Right renal pelvis (tissue), 4 donors: ENCODE measurements around the gene LMAN1. TPM values are rescaled to one million over a fixed set of nuclear protein-coding genes. Genes with fewer than 3 reads are reported as not detected.

ENCODE experiments used
- DNase-seq, 4 donors: peaks; one replicate each; pipeline ENCODE4 v3.0.0-alpha.2; 2013; ENCODE audit warnings: low read depth in 4 of 4, low spot score in 3 of 4, missing footprints in 1 of 4
- polyA plus RNA-seq, 4 donors: library from polyadenylated mRNA; unstranded; fragments of 120-200 nt; gene quantifications; one replicate each; pipeline ENCODE4 v1.2.1, GENCODE V29; 2013; ENCODE audit not compliant: insufficient read length in 4 of 4

LMAN1 gene
- polyA plus RNA-seq, 4 donors, result 113 to 133 (median 128) TPM

- peak; percentile 47 to 60 (median 60) for DNase-seq
These were observed 50.7 kb downstream of the LMAN1 start for GRCh38 chr18:59308248-59308937.

DNA sequence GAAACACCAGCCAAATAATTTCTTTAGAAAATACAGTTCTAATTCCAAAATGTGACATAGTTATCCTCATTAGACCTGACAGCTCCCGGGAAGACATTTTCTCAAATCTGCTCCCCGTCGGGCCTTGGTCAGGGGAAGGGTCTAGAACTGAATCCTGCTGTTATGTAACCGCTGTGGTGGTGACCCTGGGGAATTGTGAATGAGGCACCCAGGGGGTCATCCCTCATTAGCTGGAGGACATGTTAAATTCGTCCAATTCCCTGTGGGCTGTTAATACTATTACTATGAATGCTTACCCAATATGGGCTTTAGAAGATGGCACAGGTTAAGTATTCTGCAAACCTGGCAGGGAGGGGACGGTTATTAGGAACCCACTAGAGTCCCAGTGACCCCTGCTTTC is 52.4 kb downstream of the LMAN1 start:
- DNase-seq, result no peak

DNA sequence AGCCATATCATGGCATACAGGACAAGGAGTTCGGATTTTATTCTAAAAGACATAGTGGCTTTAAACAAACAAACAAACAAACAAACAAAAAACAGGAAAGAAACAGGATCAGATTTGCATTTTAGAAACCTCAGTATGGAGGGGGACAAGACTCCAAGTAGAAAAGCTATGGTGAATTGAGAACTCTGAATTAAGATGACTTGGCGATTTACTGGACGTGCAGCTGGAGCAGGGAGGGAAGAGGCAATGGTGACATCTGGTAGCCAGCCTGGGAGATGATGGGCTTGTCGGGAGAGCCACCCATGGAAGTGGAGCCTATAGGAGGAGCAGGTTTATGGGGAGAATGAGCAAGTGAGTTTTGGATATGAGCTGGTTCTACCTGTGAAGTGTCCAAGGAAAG is 53.8 kb downstream of the LMAN1 start:
- DNase-seq, result no peak

- DNase-seq, result no peak
These were observed 55.3 kb downstream of the LMAN1 start for GRCh38 chr18:59303656-59304195.

GRCh38 chr18:59303006-59303405 is 56.1 kb downstream of the LMAN1 start:
- DNase-seq, result no peak

DNA sequence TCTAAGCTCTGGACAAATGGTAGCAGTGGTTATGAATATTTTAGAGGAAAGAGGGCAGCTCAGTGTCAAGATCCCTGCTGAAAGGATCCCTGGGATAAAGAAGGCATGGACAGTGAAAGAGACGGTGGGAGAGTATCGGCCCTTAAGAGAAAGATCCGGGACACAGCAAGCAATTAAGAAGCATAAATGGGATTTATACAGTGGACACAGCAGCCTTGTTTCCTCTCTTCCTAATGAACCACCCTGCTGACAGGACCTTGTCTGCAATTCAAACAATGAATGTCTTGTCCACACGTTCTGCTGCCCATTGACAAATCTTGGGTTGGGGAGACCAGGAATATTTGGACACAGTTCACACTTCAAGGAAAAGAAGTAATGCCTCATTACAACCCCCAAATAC is 57.1 kb downstream of the LMAN1 start:
- no peak for DNase-seq

GRCh38 chr18:59300676-59301285 is 58.3 kb downstream of the LMAN1 start:
- DNase-seq, result no peak

DNA sequence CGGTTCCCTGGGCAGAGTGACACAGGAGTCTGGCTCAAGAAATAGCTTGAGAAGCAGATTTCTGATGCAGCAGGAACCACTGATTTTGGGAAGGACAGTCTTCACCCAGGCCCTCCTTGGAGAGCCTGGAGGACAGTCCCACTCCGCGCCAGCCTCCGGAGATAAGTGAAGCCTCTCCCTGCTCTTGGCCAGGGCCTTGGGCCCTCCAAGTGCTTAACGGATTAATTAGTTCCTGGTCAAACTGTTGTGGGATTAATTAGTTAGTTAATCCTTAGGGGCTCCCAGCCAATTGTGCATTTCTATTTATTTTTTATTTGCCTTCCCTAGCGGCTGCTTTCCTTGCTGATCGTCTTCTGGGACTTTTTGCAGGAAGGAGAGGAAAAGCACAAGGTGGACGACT is 60.2 kb downstream of the LMAN1 start:
- DNase-seq, result no peak

DNA sequence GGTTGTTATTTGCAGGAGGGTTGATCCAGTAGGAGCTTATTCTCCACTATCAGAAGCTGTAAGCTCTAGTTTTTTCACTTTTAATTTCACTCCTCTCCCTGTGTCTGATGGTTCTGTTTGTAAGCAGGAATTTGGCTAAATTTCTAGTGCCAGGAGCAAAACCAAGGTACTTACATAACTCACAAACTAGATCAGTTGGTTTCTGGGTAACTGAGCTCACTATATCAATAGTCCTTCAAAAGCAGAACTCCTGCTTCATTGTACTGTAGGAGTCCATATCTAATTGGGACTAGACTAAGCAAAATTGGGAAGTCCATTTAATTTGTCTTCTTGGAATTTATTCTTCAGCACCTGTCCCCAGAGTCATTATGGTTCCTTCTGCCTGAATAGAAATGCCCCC is 65.7 kb downstream of the LMAN1 start:
- no peak for DNase-seq

DNA sequence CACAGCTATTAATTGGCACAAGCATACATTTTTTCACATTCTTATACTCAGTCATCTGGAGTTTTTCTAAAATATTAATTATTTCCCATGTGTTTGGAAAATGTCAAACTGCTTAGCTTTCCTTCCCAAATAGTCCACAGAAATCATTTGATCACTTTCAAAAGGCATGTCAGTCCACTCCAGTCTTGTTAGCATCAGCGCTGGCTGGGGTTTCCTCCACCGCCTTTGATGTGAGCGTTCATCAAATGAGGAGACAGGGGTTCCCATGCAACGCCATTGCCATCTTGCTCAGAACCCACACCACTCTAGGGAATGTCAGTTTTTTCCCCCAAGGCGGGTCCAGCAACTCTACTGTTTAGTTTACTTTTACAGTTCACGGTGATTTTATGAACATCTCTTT is 72.7 kb downstream of the LMAN1 start:
- no peak for DNase-seq

DNA sequence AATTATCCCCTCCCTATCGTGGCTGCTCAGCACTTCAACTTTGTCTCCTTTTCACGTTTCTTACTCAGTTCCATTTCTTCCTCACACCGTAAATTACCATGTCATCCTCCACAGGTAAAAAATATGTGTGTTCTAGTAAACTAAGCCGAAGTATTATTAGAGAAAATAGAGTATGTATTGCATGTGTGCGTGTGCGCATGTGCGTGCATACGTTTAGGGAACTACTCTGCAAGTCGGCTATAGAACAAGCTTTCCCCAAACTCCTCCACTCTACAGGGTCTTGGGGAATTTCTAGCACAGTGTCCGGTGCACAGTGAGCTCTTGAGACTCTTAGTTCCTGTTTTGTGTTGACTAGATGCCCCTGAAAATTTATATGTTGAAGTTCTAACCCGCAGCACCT is 76.7 kb downstream of the LMAN1 start:
- no peak for DNase-seq

- DNase-seq, result no peak
These were observed 79.3 kb downstream of the LMAN1 start for GRCh38 chr18:59279722-59280121.

DNA sequence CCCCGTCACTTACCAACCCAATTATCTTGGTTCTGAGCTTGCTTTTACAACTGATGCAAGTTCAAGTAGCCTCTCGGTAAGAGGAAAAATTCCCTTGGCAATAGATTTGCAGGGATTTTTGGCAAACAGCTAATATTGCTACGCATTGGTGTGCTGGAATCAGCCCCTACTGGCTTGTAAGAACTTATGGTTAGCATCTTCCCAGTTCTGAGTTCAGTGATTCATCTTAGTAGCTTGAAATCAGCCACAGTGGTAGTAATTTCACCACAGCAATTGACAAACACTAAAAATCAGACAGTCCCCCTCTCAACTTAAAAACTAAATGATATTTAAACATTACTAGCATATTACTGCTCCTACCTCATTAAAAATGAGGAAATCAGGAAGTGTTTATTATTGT is 79.9 kb downstream of the LMAN1 start:
- DNase-seq, result no peak

- DNase-seq, result no peak
These were observed 80.3 kb downstream of the LMAN1 start for GRCh38 chr18:59278793-59279192.

Other genes starting within 250 kb of the LMAN1 start
- 10 to 100 TPM; 66.2 to 82.2 (median 72.8) TPM for gene SEC11C, start 219.4 kb downstream of the LMAN1 start, polyA plus RNA-seq
- gene GRP, start 139.1 kb downstream of the LMAN1 start, polyA plus RNA-seq, result 1 to 10 TPM in 2 of 4 donors, under 1 TPM in 2; 0.45 to 2.4 (median 1.4) TPM
- not detected for gene RAX, start 85.8 kb downstream of the LMAN1 start, polyA plus RNA-seq
- under 1 TPM; 0.08 to 0.20 (median 0.12) TPM for gene CPLX4, start 40.6 kb downstream of the LMAN1 start, polyA plus RNA-seq